ENCODE results near the gene USP26.
"Not testable (repeated sequence)": the region's sequence is repeated elsewhere in the genome, so short reads cannot be mapped to it uniquely, and the experiment has no call there.

Gene USP26

GRCh38 chrX:133097031-133097430 is at the start of gene USP26:
TSS of gene USP26 (minus strand) at chrX:133097109. CDS start at chrX:133028220, 68,889 bp downstream.
- DNase-seq: no peak

GRCh38 chrX:133134282-133134681 is 37.4 kb upstream of the USP26 start:
- no peak for DNase-seq

- no peak for DNase-seq
These were observed 23.5 kb upstream of the USP26 start for GRCh38 chrX:133120406-133120805.

GRCh38 chrX:133094098-133094731 is 2.7 kb downstream of the USP26 start:
- no peak for DNase-seq

- DNase-seq: no peak
These were observed 6.6 kb downstream of the USP26 start for GRCh38 chrX:133090236-133090809.

- DNase-seq: no peak
These were observed 7.5 kb downstream of the USP26 start for GRCh38 chrX:133089411-133089810.

GRCh38 chrX:133085785-133086184 is 11.1 kb downstream of the USP26 start:
- no peak for DNase-seq

GRCh38 chrX:133085056-133085455 is 11.9 kb downstream of the USP26 start:
- not testable (repeated sequence) for DNase-seq

- DNase-seq: no peak
These were observed 13.0 kb downstream of the USP26 start for GRCh38 chrX:133083899-133084298.

GRCh38 chrX:133081990-133082389 is 14.9 kb downstream of the USP26 start:
- no peak for DNase-seq

GRCh38 chrX:133077856-133078255 is 19.1 kb downstream of the USP26 start:
- not testable (repeated sequence) for DNase-seq

GRCh38 chrX:133072566-133072965 is 24.3 kb downstream of the USP26 start:
- no peak for DNase-seq

GRCh38 chrX:133068461-133068860 is 28.4 kb downstream of the USP26 start:
- DNase-seq: no peak

- DNase-seq: no peak
These were observed 40.6 kb downstream of the USP26 start for GRCh38 chrX:133056341-133056740.

- no peak for DNase-seq
These were observed 42.0 kb downstream of the USP26 start for GRCh38 chrX:133054761-133055405.

GRCh38 chrX:133053861-133054598 is 42.9 kb downstream of the USP26 start:
- no peak for DNase-seq

GRCh38 chrX:133048751-133049150 is 48.2 kb downstream of the USP26 start:
- no peak for DNase-seq

GRCh38 chrX:133046601-133047000 is 50.3 kb downstream of the USP26 start:
- no peak for DNase-seq

GRCh38 chrX:133045986-133046385 is 50.9 kb downstream of the USP26 start:
- DNase-seq: no peak

- not testable (repeated sequence) for DNase-seq
These were observed 52.6 kb downstream of the USP26 start for GRCh38 chrX:133044145-133044786.

GRCh38 chrX:133042260-133042659 is 54.6 kb downstream of the USP26 start:
- no peak for DNase-seq

- no peak for DNase-seq
These were observed 63.9 kb downstream of the USP26 start for GRCh38 chrX:133033010-133033409.

- no peak for DNase-seq
These were observed 78.7 kb downstream of the USP26 start for GRCh38 chrX:133018229-133018628.
